Activated CD4-positive, alpha-beta memory T cell treated with anti-CD3 and anti-CD28 coated beads for 36 hours (primary cell): ENCODE results near the gene ATP6V1B1. TPM values are rescaled to one million over a fixed set of nuclear protein-coding genes. Genes with fewer than 3 reads are reported as not detected.

ENCODE experiments used
- CTCF ChIA-PET: fragments of 350-600 bp; sonication (Branson Sonifier 250); formaldehyde crosslinking; loops from one replicate; lab custom pipeline; 2021; ENCODE audit warnings: antibody characterized with exemption, inconsistent platforms; lab: Charles Lee
- POLR2A ChIA-PET: fragments of 350-600 bp; sonication (Branson Sonifier 250); formaldehyde crosslinking; loops from one replicate; lab custom pipeline; 2021; ENCODE audit warnings: antibody characterized with exemption; lab: Charles Lee
- DNase-seq: peaks from one replicate; pipeline ENCODE4 v3.0.0-alpha.2; 2020
- H3K27ac Mint-ChIP-seq: one replicate; pipeline ENCODE4 v1.8.0; 2021; ENCODE audit warnings: mixed read lengths
- H3K27me3 Mint-ChIP-seq: one replicate; pipeline ENCODE4 v1.8.0; 2021; ENCODE audit warnings: mixed read lengths
- H3K36me3 Mint-ChIP-seq: one replicate; pipeline ENCODE4 v1.8.0; 2021; ENCODE audit warnings: mixed read lengths
- H3K4me1 Mint-ChIP-seq: one replicate; pipeline ENCODE4 v1.8.0; 2021; ENCODE audit warnings: low read depth, mixed read lengths
- H3K4me3 Mint-ChIP-seq: one replicate; pipeline ENCODE4 v1.8.0; 2021; ENCODE audit warnings: mild to moderate bottlenecking, mixed read lengths
- H3K9me3 Mint-ChIP-seq: one replicate; pipeline ENCODE4 v1.8.0; 2021; ENCODE audit warnings: mixed read lengths
- intact Hi-C: fragments of 100-400 bp; cut with micrococcal nuclease; formaldehyde crosslinking; loops from one replicate; pipeline ENCODE4 v1.15.1; 2023
- total RNA-seq, 2 experiments: library from RNA; stranded (reverse); gene quantifications; one replicate each; pipeline ENCODE4 v1.2.3, GENCODE V29; 2021

ATP6V1B1 gene
- total RNA-seq, 2 experiments from 2014 or later: not detected

DNA sequence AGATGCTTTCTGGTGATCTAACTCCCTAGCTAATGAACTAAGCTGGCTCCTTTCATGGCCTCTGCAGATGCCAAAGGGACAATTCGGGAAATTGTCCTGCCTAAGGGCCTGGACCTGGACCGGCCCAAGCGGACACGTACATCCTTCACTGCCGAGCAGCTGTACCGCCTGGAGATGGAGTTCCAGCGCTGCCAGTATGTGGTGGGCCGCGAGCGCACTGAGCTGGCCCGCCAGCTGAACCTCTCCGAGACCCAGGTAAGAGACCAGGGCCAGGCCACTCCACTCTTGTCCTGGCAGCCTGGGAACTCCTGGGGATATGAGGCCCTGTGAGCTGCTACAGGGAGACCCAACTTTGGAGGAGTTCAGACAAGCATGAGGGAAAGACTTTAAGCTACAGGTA, 14.7 kb upstream of the ATP6V1B1 start:
- POLR2A ChIA-PET: no interaction called here
- Mint-ChIP-seq H3K9me3 (no peaks in the 10 kb centered on the region), H3K4me3 (no peak overlapping the region), H3K27me3 (peaks cover 12% of the 10 kb centered on the region), H3K27ac (no peak overlapping the region), H3K4me1 (no peaks in the 10 kb centered on the region), H3K36me3 (no peaks in the 10 kb centered on the region)
- DNase-seq: no peak
- CTCF ChIA-PET: interaction anchor here (0.8 to 11.5 kb wide), 12 partner anchors 8 to 132 kb away, joined by 3 to 185 read pairs (median 6); partner anchors contain the start of genes ATP6V1B1 and FIGLA
- intact Hi-C loops: no loop called here

DNA sequence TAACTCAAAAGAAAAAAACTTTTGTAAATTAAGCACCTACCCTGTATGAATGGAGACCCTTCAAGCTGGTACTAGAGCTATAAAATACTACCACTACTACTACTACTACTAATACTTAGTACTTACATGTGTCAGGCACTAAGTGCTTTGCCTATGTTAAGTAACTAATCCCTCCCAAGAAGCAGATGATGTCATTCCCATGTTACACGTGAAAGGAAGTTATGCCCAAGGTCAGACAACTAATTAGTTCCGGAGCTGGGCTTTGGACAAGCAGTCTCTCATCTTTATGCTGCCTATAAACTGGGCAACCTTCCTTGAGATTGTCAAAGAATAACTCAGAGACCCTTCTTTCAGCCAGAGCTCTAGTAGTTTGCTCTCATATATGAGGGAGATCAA, 13.9 kb upstream of the ATP6V1B1 start:
- H3K9me3 Mint-ChIP-seq: no peaks in the 10 kb centered on the region
- H3K27ac Mint-ChIP-seq: no peak overlapping the region
- ChIA-PET POLR2A (no interaction called here), CTCF (interaction anchor here (1.0 to 11.5 kb wide), 6 partner anchors 20 to 133 kb away, joined by 3 to 185 read pairs (median 6); partner anchors contain the start of gene FIGLA)
- no peak for DNase-seq
- H3K4me3 Mint-ChIP-seq: no peak overlapping the region
- intact Hi-C loops: no loop called here
- H3K36me3 Mint-ChIP-seq: no peaks in the 10 kb centered on the region
- no peaks in the 10 kb centered on the region for H3K4me1 Mint-ChIP-seq
- H3K27me3 Mint-ChIP-seq: peaks cover 11% of the 10 kb centered on the region

DNA sequence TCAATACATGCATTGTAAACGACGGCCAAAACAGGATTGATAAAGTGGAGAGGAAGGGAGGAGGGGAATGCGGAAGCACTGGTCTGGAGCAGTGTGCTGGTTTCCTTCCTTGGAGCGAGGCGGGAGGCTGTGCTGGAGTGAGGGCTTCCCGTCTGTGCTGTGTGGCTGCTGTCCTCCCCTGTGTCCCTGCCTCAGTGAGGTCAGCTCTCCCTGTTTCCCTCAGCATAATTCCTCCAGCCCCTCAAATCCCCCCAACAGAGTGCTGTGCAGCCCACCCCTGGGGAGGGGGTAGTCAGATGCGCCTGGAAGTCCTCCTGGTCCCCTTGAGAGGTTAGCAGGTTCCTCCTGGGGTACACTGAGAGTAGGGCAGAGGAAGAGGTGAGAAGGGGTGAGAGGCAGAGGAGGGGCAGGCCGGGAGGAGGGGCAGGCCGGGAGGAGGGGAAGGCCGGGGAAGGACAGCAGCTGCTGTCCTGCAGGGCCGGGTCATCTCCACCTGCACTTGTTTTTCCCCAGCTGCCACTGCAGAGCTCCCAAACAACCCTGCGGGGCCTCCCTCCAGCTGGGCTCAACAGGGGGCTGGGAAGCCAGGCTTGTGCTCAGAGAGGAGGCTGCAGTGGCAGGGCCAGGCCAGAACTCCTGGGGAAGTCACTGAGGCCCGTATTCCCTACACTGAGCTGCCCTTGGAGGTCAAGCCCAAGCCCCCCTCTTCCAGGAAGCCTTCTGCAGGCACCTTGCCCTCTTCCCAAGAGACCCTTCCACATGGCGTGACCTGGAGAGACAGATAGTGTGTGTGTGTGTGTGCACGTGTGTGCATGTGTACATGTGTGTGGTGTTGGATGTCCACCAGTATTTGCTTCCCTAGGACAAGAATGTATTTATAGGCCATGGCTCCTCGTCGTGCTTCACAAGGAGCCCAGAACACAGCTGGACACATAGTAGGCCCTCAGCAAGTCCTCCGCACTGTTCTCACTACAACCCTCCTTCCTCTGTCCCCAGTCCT, 13.2 kb upstream of the ATP6V1B1 start:
- intact Hi-C loops: no loop called here
- Mint-ChIP-seq H3K36me3 (no peaks in the 10 kb centered on the region), H3K27ac (no peak overlapping the region), H3K9me3 (no peaks in the 10 kb centered on the region), H3K27me3 (peaks cover 8% of the 10 kb centered on the region), H3K4me1 (no peaks in the 10 kb centered on the region), H3K4me3 (no peak overlapping the region)
- POLR2A ChIA-PET: no interaction called here
- CTCF ChIA-PET: interaction anchor here (0.6 to 11.5 kb wide), 4 partner anchors 26 to 58 kb away, joined by 3 to 185 read pairs (median 5); no protein-coding TSS in a partner anchor
- no peak for DNase-seq

DNA sequence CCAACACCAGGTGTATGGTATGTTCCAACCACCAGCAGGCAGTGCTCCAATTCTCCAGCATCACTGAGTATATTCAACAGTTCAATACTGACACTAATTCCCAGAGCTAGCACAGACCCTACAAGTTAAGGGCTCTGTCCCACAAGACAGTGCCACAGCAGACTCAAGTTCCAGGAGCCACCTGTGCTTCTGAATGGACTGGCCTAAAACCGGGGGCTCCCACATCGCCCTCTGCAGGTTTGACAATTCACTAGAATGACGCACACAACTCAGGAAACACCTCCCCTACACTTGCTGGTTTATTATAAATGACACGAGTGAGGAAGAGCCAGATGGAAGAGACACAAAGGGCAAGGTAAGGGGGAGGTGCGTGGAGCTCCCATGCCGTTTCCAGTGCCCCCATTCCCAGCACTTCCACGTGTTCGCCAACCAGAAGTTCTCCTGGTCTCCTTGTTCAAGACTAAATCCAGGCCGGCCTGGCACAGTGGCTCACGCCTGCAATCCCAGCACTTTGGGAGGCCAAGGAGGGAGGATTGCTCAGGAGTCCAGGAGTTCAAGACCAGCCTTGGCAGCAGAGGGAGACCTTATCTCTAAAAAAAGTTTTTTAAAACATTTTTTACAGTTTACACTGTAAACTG, 12.2 kb upstream of the ATP6V1B1 start:
- Mint-ChIP-seq H3K4me3 (no peak overlapping the region), H3K27ac (no peak overlapping the region), H3K36me3 (no peaks in the 10 kb centered on the region), H3K9me3 (no peaks in the 10 kb centered on the region), H3K27me3 (peaks cover 2% of the 10 kb centered on the region), H3K4me1 (no peaks in the 10 kb centered on the region)
- peak; percentile 39 for DNase-seq
- intact Hi-C loops: no loop called here
- CTCF ChIA-PET: interaction anchor here (0.6 to 11.5 kb wide), 2 partner anchors 25 to 50 kb away, joined by 3 to 185 read pairs; no protein-coding TSS in a partner anchor
- POLR2A ChIA-PET: no interaction called here

DNA sequence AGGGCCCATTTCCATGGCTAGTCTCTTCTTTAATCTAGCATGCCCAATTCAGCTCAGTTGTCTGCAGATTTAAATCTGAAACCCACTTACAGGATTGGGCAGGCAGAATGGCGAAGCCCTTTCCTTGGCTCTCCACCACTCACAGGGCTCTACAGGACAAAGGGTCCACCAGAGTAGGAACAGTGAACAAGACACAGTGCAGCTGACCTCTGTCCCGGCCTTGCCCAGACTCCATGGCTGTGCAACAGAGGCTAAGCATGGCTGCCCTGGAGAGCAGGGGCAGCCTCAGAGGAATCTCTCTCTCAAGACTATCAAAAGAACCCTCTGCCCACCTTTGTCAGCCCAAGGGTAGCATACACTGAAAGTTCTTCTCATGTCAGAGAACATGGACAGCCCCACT, 9.7 kb upstream of the ATP6V1B1 start:
- intact Hi-C loops: no loop called here
- no peaks in the 10 kb centered on the region for H3K4me1 Mint-ChIP-seq
- POLR2A ChIA-PET: no interaction called here
- DNase-seq: no peak
- H3K36me3 Mint-ChIP-seq: no peaks in the 10 kb centered on the region
- CTCF ChIA-PET: interaction anchor here (1.4 to 1.6 kb wide), 2 partner anchors 53 to 55 kb away, joined by 4 to 6 read pairs; no protein-coding TSS in a partner anchor
- peaks cover 2% of the 10 kb centered on the region for H3K27me3 Mint-ChIP-seq
- no peaks in the 10 kb centered on the region for H3K9me3 Mint-ChIP-seq
- no peak overlapping the region for H3K4me3 Mint-ChIP-seq
- H3K27ac Mint-ChIP-seq: no peak overlapping the region

DNA sequence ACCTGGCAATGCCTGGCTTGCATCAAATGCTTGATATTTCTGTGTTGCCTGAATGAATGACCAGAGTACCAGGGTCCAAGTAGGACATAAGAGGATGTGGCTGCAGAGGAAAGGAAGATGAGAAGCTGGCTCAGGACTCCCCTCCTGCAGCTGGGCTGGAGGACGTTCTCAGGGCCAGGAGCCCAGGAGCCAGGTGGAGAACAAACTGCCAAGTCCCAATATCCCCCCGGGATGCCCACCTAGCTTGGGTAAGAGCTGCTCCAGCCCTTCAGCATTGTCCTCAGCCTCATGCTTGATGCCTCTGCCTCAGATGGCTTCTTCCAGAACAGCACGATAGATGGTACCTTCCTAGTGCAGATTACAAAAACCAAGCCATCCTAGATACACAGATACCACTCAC, 8.6 kb upstream of the ATP6V1B1 start:
- intact Hi-C loops: no loop called here
- Mint-ChIP-seq H3K9me3 (no peaks in the 10 kb centered on the region), H3K27me3 (peaks cover 4% of the 10 kb centered on the region), H3K36me3 (no peaks in the 10 kb centered on the region), H3K4me3 (no peak overlapping the region), H3K27ac (no peak overlapping the region), H3K4me1 (no peaks in the 10 kb centered on the region)
- DNase-seq: no peak
- ChIA-PET CTCF (interaction anchor here (1.3 to 1.6 kb wide), 2 partner anchors 54 to 140 kb away, joined by 3 to 4 read pairs; no protein-coding TSS in a partner anchor), POLR2A (no interaction called here)

DNA sequence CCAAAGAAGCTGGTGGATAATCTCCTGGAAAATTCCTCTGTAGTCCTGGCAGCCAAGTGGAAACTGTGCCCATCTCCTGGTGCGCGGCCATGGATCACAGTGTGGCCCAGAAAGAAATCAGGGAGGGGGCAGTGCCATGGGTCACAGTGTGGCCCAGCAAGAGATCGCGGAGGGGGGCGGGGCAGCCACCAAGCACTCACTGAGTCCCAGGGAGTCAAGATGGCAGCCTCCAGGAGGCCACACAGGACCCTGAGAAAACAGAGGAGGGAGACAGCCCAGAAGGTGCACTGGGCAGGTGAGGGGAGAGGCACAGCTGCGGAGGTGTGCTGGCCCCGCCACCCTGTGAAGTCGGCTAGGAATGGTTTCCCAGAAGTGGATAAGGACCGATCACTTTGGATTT, 8.1 kb upstream of the ATP6V1B1 start:
- ChIA-PET CTCF (interaction anchor here (1.3 to 1.8 kb wide), 2 partner anchors 56 to 140 kb away, joined by 3 to 8 read pairs; no protein-coding TSS in a partner anchor), POLR2A (no interaction called here)
- Mint-ChIP-seq H3K4me1 (no peaks in the 10 kb centered on the region), H3K4me3 (no peak overlapping the region), H3K27ac (no peak overlapping the region), H3K27me3 (peaks cover 4% of the 10 kb centered on the region), H3K9me3 (no peaks in the 10 kb centered on the region), H3K36me3 (no peaks in the 10 kb centered on the region)
- no peak for DNase-seq
- intact Hi-C loops: no loop called here

DNA sequence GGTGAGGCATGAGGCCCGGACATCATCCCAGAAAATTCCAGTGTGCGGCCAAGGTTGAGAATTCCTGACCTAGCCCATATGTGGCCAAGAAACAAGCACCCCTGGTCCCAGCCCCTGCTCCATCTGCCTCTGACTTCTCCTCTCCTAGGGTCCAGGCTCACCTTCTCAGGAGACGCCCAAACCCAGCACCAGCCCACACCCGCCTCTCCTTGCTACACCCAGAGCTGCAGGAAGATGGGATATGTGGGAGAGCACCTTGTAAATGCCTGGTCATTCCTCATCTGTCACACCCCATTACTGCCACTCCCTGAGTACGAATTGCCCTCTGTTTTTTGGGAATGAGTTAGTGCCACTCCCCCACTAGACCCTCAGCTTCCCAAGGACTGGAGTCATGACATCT, 7.3 kb upstream of the ATP6V1B1 start:
- intact Hi-C loops: no loop called here
- ChIA-PET CTCF (interaction anchor here (1.7 to 1.8 kb wide), 2 partner anchors 8 to 57 kb away, joined by 8 to 10 read pairs; no protein-coding TSS in a partner anchor), POLR2A (no interaction called here)
- H3K4me1 Mint-ChIP-seq: no peaks in the 10 kb centered on the region
- no peak overlapping the region for H3K4me3 Mint-ChIP-seq
- H3K9me3 Mint-ChIP-seq: no peaks in the 10 kb centered on the region
- H3K36me3 Mint-ChIP-seq: no peaks in the 10 kb centered on the region
- no peak for DNase-seq
- H3K27ac Mint-ChIP-seq: no peak overlapping the region
- peaks cover 4% of the 10 kb centered on the region for H3K27me3 Mint-ChIP-seq

DNA sequence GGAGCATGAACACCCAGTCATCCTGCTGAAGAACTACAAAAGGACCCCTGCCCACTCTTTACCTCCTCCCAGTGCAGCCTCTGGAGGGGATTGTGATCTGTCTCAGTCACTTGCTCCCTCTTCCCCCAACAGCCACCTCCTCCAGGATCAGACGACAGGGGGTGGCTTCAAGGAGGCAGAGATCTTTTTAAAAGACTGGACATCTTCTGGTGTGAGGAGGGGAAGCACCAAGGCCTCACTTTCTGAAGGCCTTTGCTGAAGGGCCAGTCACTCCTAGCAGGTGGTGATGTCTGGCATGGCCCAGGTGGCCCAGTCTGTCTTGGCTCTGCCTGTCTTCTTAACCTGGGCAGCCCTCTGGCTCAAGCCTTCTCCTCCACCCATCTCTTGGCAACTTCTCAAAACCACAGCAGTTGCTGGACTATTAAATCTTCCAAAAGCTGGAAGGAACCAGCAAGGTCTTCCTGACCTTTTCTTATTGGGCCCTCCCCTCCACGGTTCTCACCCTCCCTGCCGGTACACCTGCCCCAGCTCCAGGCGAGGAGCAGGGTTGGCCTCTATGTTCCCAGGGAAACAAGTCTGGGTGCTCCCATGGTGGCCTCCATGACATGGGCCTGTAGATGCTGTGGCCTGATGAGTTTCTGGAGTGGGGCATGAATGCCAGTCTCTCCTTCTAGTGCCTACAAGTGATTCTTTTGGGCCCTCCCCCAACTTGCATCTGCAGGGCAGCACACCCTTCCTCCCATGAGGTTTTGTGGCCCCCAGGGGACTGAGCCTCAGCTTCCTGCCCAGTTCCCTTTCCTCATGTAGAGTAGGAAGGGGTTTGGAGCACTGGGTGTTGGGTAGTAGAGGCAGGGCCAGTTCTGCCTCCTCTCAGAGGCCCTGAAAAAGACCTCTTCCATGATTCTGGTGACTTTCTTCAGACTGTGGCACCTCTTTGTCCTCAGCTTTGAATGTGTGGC, 5.0 kb upstream of the ATP6V1B1 start:
- intact Hi-C loops: no loop called here
- H3K4me3 Mint-ChIP-seq: no peak overlapping the region
- no peak overlapping the region for H3K27ac Mint-ChIP-seq
- ChIA-PET CTCF (no interaction called here), POLR2A (no interaction called here)
- DNase-seq: no peak
- no peaks in the 10 kb centered on the region for H3K9me3 Mint-ChIP-seq
- H3K4me1 Mint-ChIP-seq: no peaks in the 10 kb centered on the region
- H3K27me3 Mint-ChIP-seq: peaks cover 7% of the 10 kb centered on the region
- H3K36me3 Mint-ChIP-seq: no peaks in the 10 kb centered on the region

DNA sequence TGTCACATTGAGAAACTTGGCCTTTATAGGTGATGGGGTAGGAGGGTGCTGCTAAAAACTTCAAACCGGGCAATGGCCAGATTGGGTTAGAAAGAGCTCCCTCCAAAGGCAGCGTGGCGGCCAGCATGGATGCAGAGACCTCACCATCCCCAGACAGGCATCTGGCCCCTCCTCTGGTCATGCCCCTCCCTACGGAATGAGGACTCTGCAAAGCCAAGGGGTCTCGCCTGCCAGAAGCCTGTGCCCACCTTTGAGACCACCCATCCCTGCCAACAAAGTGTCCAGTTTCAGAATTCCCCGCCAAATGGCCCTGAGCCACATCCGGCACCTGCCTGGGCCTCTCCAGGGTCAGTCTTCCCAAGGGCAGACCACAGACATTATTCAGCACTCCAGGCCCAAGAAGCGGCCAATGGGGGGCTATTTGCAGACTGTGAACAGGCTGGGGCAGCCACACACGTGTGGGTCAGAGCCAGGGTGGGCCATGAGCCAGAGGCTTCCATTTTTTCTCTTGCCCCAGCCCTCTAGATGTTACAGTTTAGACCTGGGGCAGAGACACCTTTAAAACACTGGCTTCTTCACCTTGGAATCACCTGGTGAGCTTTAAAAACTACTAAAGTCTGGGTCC, 4.2 kb upstream of the ATP6V1B1 start:
- Mint-ChIP-seq H3K36me3 (no peaks in the 10 kb centered on the region), H3K4me1 (no peaks in the 10 kb centered on the region), H3K27me3 (peaks cover 7% of the 10 kb centered on the region), H3K4me3 (no peak overlapping the region), H3K9me3 (no peaks in the 10 kb centered on the region), H3K27ac (no peak overlapping the region)
- intact Hi-C loops: no loop called here
- CTCF ChIA-PET: interaction anchor here (1.1 kb wide), 1 partner anchor 70 kb away, joined by 3 read pairs; no protein-coding TSS in a partner anchor
- DNase-seq: no peak
- POLR2A ChIA-PET: no interaction called here

DNA sequence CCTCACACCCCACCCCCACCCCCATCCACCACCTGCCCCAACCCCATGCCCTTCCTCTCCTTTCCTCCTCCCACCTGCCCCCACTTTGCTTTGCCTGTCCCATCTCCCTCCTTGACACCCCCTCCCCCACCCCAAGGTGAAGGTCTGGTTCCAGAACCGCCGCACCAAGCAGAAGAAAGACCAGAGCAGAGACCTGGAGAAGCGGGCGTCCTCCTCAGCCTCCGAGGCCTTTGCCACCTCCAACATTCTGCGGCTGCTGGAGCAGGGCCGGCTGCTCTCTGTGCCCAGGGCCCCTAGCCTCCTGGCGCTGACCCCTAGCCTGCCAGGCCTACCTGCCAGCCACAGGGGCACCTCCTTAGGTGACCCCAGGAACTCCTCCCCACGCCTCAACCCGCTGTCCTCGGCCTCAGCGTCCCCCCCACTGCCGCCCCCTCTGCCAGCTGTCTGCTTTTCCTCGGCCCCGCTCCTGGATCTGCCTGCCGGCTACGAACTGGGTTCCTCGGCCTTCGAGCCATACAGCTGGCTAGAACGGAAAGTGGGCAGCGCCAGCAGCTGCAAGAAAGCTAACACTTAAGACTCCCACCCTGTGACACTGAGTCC, 3.0 kb upstream of the ATP6V1B1 start:
- no peak overlapping the region for H3K4me3 Mint-ChIP-seq
- no peaks in the 10 kb centered on the region for H3K9me3 Mint-ChIP-seq
- ChIA-PET POLR2A (no interaction called here), CTCF (no interaction called here)
- H3K4me1 Mint-ChIP-seq: no peaks in the 10 kb centered on the region
- no peak for DNase-seq
- H3K27me3 Mint-ChIP-seq: peaks cover 7% of the 10 kb centered on the region
- intact Hi-C loops: no loop called here
- no peaks in the 10 kb centered on the region for H3K36me3 Mint-ChIP-seq
- no peak overlapping the region for H3K27ac Mint-ChIP-seq
